Measurements from ENCODE around the gene PTP4A2. TPM values are rescaled to one million over a fixed set of nuclear protein-coding genes. Genes with fewer than 3 reads are reported as not detected.

Gene PTP4A2
- total RNA-seq, result 248 and 298 TPM in 2 replicates
- 228 TPM for polyA plus RNA-seq (2012)

DNA sequence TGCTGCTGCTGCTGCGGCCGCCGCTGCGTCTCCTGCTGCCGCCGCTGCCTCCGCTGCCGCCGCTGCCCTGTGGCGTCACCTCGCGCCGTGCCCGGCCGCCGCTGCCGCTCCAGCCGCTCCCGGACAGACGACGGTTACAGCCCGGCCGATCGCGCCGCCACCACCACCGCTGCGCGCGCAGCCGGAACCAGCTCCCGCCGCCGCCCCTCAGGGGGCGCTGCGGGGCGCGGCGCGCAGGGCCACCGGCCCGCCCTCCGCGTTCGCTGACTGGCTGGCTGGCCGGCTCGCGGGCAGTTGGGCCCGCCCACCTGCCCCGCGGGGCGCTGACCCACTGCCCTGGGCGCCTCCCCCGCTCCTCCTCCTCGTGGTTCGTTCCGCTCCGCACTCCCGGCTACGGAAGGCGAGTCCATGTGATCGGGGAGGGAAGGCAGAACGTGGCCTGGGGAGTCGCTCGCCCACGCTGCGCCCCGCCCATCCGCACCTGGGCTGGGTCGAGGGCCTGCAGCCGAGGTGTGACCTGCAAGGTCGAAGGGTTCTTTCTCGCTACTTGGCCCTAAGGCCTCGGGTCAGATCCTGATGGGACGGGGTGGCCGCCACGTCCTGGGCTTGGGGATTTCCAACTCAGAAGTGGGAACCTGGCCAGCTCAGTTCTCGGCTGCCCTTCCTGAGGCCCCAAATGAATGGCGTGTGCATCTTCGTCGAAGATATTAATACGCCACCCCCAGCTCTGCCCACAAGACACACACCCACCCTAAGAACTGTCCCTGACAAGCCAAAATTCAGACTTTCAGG, at the start of gene PTP4A2:
TSS of gene PTP4A2 (minus strand) at position 185 of the 792 bp plus-strand sequence. CDS start 19,303 bp downstream, outside the sequence.
- DNase-seq (ENCODE audit: low read depth), result peak; percentile 95

DNA sequence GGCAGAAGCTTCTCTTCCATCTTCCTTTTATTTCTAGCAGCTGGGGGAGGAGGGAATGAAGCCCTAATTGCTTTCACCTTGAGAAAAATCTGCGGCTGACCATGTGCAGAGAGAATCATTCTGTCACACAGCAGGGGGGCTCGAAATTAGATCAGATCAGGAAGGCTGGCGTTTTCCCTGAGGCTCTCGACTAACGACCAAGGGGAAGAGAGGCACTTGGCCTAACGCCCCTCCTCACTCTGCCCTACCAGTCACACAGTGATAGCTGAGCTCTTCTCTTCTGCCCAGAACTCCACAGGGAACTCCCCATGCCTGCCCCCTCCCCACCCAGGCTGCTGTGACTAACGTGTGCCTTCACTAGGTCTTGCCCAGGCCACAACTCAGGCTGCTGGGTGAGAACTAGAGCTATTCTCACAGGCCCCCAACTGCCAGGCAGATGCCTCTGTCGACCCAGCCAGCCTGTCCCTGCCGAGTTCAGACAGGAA, 49.0 kb upstream of the PTP4A2 start:
- DNase-seq (ENCODE audit: low read depth), result no peak

DNA sequence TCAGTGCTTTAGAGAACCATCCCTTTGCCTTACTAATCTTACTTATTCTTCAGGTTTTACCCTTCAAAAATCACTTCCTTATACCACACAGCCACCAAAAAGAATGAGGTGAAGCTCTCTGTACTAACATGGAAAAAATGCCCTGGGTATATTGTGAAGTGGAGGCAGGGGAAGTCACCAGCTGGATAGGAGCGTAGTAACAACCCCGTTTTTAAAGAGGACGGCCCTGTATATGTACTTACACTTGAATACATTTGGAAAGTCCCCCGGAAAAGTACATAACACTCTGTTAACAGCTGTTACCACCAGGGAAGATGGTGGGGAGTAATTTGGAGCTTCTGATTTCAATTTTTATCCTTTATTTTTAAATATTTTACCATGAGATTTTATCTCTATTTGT, 47.3 kb upstream of the PTP4A2 start:
- DNase-seq (ENCODE audit: low read depth), result peak; percentile 25

DNA sequence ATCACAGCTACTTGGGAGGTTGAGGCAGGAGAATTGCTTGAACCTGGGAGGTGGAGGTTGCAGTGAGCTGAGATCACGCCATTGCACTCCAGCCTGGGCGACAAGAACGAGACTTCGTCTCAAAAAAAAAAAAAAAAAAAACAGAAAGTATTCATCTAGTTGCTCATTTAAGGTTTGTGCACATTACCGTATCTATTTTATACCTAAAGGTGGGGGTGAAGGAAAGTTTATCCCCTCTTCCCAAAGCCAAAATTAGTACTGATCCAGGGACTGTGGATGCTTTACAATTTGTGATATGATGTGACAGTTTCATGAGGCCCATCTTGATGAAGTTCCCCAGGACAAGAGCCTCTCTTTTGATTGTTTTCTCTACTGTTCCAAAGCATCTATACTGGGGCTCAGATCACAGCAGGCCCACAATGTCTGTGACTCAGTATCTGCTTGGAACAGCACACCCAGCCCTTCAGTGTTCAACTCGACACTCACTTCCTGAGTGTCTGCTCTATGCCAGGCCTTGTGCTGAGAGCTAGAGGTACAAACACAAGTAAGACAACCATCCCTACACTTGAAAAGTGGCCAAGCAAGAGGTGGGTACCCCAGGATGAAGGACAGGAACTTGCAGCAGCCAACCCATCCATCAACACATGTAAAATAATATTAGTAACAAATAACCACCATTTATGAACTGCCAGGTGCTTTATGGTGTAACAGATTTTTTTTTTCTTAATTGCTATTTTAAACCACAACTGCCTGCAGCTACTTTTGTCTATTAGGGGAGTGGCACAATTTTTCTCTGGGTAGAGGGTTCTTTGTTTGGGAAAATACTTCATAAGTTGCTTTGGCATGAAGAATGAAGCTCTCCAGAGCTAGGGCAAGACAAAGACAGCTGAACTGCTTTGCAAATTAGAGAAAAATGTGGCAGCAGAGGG, 46.5 kb upstream of the PTP4A2 start:
- DNase-seq (ENCODE audit: low read depth), result peak; percentile 43

DNA sequence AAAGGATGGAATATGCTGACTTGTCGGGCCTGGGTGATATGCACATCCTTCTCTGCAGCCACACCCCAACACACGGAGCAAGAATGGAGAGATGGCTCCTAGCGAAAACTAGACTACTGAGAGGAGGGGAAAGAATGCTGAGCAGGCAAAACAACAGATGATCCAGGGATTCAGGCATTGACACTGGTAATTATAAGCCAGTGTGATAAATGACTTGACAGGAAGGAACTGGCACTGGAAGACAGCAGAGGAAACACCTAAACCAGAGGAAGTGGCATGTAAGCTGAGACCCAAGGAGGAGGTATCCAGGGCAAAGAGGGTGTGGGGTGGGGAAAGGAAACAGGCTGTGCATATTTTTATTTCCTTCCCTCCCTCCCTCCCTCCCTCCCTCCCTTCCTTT, 43.8 kb upstream of the PTP4A2 start:
- no peak for DNase-seq (ENCODE audit: low read depth)

DNA sequence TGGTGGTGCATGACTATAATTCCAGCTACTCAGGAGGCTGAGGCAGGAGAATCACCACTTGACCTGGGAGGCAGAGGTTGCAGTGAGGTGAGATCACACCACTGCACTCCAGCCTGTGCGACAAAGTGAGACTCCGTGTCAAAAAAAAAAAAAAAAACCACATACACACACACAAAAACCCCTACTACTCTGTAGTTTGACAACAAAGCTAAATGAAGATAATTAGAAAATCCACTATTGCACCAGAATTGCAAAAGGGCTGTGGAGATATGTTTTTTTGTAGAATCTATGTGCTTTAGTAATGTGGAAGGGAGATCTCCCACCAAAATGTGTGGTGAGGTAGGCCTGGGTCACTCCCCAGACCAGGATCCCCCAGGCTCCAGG, 43.3 kb upstream of the PTP4A2 start:
- DNase-seq (ENCODE audit: low read depth), result no peak

DNA sequence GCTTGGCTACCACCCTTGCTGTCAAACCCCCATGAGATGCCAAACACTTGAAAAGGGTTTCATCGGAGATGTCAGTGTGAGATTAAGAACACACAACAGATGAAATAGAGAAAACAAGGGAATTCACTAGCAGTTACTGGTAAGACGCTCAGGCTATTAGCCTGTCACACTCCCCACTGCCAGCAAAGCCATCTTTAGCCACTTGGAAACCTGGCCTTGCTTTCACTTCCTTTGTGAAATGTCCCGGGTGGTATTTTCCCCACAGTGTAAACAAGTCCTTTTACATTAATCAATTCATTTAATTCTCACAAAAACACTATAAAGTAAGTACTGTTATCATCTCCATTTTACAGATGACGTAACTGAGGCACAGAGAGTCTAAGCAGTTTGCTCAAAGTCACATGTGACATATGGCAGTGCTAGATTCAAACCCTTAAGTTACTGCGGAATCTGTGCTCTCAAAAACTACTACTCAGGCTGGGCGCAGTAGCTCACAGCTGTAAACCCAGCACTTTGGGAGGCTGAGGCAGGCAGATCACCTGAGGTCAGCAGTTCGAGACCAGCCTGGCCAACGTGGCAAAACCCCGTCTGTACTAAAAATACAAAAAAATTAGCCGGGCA, 42.8 kb upstream of the PTP4A2 start:
- no peak for DNase-seq (ENCODE audit: low read depth)

DNA sequence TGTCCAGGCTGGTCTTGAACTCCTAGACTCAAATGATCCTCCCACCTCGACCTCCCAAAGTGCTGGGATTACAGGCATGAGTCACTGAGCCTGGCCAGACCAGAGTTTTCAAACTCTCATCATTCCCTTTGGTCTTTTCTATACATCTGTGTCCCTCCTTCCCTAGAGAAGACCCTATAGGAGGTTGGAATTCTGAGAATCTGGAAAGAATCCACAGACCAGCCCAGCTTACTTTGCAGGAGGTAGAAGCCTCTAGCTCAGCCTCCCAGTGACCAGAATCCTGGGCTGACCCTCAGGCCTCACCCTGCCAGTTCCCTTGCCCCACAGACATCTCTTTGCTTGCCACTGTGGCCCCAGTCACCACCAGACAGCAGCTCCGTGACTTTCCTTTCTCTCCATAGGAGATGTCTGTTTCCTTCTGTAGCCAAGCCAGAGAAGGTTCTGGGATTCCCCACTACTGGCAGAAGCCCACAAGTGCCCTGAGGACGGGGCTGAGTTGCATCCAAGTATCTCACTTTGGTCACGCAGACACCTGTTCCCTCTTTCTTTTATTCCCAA, 40.8 kb upstream of the PTP4A2 start:
- peak; percentile 51 for DNase-seq (ENCODE audit: low read depth)

DNA sequence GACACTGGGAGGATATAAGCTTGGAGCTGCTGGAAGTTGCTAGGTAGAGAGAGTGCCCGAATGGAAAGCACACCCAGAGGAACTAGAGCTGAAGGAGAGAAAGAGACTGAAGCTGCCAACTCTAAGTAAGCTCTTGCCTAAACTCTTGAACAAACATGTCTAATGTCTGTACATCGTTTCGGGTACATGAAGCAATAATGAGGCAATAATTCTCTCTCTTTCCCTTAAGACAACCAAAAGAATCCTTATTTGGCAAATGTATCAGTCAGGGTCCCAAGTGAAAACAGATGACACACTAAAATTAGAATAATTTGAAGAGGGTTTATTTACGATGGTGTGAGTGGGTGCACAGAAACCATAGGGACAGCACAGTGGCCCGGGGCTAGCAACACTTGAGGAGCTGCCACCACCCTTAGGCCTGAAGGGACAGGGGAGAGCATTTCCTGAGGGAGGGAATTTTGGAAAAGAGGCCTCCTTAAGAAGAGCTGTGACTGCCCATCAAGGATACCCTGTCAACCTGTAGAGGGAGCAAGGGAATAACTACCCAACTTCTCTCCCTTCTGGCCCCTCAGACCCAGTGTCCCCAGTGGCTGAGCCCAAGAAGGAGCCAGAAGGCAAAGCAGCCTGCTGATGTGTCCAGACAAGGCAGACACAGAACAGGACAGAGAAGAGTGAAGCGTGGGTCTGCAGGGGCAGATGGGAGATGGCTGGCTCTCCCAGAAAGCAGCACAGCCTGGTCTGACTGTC, 39.4 kb upstream of the PTP4A2 start:
- peak; percentile 53 for DNase-seq (ENCODE audit: low read depth)

DNA sequence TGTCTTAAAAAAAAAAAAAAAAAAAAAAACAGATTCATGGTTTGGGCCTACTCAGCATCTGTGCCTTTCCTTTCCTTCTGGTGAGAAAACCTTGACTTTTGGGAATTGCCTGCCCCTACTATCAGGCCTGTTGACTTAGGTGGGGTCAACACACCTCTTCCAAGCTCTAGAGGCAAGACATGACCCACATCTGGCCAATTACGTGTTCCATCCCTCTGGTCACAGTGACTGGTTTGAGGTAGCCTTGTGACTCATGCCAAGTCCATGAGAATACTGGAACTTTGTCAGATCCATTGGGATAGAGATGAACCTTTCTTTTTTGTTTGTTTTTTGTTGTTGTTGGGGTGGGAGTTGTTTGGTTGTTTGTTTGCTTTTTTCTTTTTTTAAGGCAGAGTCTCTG, 38.2 kb upstream of the PTP4A2 start:
- DNase-seq (ENCODE audit: low read depth), result no peak

DNA sequence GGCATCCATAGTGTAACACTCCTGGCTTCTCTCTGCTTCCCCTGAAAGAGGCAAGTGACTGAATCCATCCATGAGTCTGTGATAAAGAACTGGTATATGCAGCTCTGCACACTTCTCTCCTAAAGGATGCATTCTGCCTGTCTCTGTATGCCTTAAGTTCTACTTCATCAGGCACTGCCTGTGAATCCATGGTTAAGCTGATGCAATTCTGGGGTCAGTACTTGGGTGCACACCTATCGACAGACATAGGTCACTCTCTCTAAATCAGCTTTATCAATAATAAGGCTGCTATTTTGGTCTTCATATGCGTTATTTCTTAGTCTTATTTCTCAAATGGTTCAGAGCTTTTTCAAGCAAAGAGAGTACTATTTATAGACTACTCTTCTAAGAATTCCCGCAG, 32.7 kb upstream of the PTP4A2 start:
- DNase-seq (ENCODE audit: low read depth), result no peak

DNA sequence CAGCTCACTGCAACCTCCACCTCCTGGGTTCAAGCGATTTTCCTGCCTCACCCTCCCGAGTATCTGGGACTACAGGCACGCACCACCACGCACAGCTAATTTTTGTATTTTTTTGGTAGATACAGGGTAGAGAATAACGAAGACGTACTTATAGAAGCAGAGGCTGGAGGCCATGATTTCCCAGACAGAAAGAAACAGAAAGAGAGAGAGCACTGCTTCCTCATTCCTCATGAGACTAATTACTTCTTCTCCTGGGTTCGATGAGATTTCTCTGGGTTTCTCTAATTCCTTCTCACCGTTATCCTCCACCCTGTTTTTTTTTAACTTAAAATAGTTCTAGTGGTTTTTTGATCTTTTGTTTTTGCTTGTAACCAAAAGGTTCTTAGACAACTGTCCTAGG, 23.4 kb upstream of the PTP4A2 start:
- no peak for DNase-seq (ENCODE audit: low read depth)

DNA sequence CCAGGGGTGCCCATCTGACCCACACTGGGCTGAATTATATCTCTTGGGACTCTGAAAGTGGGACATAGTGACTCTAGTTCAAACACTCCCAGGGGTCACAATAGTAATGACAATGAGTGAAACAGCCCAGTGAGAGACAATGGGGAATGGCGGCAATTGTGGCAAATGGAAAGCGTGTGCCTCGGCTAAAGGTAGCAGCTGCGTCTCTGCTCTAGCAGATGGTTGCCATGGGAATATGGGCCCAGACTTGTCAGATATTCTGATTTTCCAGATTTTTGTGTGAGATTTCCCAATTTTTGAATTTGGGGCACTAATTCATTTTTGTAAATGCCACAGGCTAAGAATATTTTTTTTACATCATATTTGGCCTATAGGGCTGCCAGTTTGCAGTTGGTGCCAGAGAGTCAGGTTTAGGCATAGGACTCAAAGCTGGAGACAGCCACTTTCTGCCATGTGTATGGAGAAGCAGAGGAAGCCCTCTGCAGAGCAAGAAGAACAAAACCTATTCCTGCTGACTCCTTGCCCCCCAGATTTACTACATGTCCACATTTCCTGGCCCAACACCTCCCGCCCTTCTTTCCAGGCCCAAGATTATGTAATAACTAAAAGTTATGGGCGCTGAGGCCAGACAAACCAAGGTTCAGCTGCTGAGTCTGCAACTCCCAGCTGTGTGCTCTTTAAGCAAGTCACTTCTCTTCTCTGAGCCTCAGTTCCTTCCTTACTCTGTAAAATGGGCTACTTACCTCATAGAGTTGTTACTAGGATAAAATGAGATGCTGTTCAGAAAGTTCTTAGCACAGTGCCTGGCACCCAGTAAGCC, 21.6 kb upstream of the PTP4A2 start:
- no peak for DNase-seq (ENCODE audit: low read depth)

DNA sequence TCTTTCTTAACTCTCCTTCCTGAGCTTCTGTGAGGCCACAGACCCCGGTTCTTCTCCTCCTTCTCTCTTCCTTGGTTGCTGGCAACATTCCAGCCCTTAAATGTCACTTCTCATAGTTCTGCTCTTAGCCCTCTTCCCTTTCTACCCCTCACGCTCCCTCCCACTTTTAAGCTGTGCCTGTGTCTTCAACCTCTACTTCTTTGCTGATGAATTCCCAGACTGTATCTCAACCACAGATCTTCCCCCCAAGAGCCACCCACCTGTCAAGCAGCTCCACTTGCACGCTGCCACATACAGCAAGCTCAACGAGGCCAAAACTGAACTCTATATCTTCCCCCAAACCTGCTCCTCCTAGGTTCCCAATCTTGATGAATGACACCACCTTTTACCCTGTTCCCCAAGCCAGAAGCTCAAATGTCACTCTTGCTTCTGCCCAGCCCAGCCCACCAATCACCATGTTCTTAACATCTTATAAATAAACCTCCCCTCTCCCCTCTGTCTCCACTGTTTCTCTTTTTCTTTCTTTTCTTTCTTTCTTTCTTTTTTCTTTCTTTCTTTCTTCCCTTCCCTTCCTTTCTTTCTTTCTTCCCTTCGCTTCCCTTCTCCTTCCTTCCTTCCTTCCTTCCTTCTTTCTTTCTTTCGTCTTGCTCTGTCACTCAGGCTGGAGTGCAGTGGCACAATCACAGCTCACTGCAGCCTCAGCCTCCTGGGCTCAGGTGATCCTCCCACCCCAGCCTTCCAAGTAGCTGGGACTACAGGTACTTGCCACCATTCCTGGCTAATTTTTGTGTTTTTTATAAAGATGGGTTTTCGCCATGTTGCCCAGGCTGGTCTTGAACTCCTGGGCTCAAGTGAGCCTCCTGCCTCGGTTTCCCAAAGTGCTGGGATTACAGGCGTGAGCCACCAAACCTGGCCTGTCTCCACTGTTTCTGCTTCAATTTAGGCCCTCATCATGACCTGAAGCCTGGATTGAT, 19.8 kb upstream of the PTP4A2 start:
- DNase-seq (ENCODE audit: low read depth), result peak; percentile 28

DNA sequence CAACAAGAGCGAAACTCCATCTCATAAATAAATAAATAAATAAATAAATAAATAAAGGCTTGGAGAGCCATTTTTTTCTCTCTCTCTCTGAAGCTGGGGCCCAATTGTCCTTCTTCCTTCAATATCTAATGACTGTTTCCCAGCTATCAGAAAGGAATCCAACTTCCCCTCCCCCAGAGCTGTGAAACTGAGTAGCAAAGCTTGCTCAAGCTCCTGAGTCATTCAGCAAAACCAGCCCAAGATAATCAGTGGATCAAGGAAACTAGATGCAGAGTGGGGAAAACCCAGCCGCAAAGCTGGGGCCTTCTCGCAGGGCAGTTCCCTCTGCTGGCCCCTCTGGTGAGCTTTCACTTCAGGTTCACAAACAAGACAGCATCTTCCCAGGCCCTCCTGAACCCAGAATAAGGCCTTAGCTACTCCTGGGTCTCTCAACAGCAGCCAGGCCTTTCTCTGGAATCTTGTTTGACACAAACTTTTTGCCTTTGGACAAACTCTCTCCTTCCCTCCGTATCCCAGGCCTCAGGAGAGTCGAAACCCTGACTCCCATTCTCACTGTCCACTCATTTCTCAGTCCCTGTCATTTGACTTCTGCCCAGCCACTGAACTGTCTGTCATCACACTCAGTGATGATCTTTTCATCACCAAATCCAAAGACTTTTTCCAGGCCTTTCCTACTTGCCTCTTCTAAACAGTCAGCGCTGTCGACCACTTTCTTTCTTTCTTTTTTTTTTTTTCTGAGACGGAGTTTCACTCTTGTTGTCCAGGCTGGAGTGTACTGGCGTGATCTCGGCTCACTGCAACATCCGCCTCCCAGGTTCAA, 18.0 kb upstream of the PTP4A2 start:
- DNase-seq (ENCODE audit: low read depth), result peak; percentile 92

DNA sequence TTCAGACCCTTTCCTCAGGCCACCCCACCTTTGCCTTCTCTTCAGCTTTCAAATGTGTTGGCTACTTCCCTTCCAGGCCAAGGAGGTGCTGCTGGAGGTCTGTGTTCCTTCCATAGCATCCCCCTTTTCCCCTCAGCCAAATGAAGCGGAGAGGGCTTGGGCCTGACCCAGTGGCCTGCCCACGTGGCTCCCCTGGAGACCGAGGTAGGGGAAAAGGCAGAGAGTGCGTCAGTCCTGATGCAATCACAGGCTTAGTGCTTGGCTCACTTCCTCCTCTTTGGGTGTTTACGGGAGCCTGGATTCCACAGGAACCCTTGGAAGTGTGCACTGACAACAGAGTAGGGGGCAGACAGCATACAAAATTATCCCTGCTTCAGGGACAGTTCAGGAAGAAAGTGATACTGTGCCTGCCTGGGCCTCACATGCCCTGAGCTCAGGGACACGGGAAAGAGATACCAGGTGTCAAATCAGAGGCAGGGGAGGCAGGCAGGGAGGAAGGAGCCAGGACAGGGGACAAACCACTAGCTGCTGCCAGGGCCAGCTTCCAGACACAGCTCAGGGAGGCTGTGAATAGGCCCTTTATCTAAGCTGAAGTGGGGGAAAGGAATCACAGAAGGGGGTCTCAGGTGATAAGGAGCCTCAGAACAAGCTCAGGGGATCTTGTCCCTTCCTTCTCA, 16.6 kb upstream of the PTP4A2 start:
- peak; percentile 66 for DNase-seq (ENCODE audit: low read depth)

DNA sequence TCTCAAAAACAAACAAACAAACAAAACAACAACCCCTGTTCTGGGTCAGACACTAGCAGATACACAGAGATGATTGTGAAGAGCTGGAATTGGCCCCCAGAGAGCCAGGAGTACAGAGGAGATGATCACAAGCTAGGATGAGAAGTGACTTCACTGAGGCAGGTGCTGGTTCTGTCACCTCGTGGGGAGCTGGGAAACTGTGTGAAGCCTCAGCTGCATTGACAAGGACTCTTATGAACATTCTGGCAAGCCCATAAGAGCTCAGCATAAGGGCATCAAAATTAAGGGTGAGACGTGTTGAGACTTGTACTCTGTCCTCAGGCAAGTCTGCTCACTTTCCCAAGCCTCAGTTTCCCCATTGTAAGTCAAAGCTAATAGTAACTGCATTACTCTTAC, 14.7 kb upstream of the PTP4A2 start:
- no peak for DNase-seq (ENCODE audit: low read depth)
